Uterus (tissue), 2 donors: ENCODE results near the gene TUBB.

Experiments used
- POLR2A ChIP-seq, 2 donors: fragments of 450-650 bp; IDR thresholded peaks; one replicate each; pipeline ENCODE4 v1.6.1; 2016; ENCODE audit warnings: antibody characterized with exemption in 2 of 2, mild to moderate bottlenecking in 1 of 2, moderate library complexity in 1 of 2
- TF ChIP-seq, protein P1 (sequence below), 4 experiments: fragments of 200-600 bp in 2 of 4; fragments of 450-650 bp in 2 of 4; sonication (generic) in 2 of 4; IDR thresholded peaks; one replicate each; pipeline ENCODE4 v1.5.1; 2016 to 2019; ENCODE audit warnings: antibody characterized with exemption in 4 of 4, mild to moderate bottlenecking in 2 of 4, moderate library complexity in 1 of 4

DNA sequence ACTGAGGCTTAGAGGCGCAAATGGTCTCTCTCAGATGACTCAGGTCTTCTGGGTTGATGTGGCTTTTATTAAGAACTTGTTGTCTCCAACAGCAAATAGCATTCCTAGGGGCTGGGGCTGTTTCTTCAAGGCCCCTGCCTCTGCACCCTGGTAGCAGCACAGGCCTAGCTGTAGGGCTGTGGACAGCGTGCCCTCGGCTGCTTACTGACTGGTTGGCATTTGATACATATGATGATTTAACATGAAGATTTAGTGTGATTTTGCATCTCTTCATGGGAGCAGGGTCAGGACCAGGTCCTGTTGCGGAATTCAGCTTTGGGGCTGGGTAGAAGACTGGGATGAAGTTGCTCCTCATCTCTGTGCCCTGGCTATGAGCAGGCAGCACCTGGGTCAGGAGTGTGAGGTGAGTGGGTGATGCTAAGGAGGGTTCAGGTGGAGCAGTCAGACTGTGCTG is 48.5 kb downstream of the TUBB start:
- TF ChIP-seq, protein P1, sequence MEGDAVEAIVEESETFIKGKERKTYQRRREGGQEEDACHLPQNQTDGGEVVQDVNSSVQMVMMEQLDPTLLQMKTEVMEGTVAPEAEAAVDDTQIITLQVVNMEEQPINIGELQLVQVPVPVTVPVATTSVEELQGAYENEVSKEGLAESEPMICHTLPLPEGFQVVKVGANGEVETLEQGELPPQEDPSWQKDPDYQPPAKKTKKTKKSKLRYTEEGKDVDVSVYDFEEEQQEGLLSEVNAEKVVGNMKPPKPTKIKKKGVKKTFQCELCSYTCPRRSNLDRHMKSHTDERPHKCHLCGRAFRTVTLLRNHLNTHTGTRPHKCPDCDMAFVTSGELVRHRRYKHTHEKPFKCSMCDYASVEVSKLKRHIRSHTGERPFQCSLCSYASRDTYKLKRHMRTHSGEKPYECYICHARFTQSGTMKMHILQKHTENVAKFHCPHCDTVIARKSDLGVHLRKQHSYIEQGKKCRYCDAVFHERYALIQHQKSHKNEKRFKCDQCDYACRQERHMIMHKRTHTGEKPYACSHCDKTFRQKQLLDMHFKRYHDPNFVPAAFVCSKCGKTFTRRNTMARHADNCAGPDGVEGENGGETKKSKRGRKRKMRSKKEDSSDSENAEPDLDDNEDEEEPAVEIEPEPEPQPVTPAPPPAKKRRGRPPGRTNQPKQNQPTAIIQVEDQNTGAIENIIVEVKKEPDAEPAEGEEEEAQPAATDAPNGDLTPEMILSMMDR (IDR thresholded peaks at IDR 0.05), result no peak
- TF ChIP-seq POLR2A (IDR thresholded peaks at IDR 0.05), result no peak
